Measurements from ENCODE around the gene OLR1.
"Not testable (repeated sequence)": the region's sequence is repeated elsewhere in the genome, so short reads cannot be mapped to it uniquely, and the experiment has no call there.

Gene OLR1

DNA sequence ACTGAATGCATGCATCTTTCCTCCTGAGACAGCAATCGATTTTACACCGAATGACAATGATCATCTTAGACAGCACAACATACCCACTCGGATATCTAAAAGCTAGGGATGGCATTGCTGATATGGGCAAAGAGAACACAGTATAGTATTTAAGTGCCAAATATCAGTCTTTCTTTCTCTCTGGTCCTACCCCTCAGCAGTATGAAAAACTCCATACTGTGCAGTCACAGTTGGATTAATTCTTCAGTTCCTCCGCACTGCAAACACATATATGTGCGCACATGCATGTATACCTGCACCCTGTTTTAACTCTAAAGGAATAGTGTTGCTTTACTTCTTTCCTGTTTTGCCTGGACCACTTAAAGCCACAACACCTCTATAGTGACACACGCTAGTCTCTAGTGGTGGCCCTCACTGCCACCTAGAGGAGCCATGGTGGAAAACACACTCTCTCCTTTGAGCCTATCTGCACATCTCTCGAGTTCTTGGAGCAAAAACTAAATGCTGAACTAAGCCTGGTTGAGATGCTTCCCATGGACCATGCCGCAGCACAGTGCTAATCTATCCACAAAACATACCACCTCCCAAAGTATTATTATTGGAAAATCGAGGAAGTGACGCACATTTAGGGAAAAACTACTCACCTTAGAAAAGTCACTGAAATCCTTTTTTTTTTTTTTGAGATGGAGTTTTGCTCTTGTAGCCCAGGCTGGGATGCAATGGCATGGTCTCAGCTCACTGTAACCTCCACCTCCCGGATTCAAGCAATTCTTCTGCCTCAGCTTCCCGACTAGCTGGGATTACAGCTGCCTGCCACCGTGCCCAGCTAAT lies 18.8 kb upstream of the OLR1 start:
- DNase-seq: peak; percentile 58

DNA sequence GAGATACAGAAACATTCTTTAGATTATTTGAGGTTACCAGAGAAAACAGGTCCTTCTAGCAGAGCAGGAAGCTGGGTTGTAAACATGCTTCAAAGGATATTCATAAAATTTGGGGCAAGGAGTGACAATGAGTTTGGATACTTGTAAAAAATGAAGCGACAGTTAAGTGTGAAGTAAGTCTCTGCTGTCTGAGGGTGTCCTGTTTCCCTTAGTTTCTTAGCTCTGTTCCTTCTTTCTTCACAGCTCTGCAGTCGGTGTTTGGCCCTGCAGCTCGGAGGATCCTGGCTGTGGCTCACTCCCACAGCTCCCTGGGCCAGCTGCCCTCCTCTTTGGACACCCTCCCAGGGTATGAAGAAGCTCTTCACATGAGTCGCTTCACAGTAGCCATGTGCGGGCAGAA lies 17.7 kb upstream of the OLR1 start:
- DNase-seq: no peak

DNA sequence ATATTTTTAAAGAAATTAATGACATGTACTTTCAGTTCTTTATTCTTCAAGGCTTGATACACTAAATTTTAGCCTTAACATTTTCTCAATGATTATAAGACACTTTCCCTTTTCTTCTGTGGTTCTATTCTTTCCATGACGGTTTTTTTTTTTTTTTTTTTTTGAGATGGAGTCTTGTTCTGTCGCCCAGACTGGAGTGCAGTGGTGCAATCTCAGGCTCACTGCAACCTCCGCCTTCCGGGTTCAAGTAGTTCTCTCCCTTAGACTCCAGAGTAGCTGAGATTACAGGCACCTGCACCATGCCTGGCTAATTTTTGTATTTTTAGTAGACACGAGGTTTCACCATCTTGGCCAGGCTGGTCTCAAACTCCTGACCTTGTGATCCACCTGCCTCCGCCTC lies 15.0 kb upstream of the OLR1 start:
- not testable (repeated sequence) for DNase-seq

DNA sequence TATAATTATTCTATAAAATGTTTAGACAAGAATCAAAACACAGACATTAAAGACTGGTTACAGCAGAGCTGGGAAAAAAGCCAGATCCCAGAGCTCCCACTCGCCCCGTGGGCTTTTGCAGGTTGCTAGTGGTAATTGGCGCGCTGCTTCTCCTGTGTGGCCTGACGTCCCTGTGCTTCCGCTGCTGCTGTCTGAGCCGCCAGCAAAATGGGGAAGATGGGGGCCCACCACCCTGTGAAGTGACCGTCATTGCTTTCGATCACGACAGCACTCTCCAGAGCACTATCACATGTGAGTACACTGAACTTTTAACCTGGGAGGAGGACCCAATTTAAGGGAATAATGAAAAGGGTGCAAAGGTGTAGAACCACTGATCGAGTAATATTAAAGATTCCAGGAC lies 14.4 kb upstream of the OLR1 start:
- DNase-seq: peak; percentile 55

DNA sequence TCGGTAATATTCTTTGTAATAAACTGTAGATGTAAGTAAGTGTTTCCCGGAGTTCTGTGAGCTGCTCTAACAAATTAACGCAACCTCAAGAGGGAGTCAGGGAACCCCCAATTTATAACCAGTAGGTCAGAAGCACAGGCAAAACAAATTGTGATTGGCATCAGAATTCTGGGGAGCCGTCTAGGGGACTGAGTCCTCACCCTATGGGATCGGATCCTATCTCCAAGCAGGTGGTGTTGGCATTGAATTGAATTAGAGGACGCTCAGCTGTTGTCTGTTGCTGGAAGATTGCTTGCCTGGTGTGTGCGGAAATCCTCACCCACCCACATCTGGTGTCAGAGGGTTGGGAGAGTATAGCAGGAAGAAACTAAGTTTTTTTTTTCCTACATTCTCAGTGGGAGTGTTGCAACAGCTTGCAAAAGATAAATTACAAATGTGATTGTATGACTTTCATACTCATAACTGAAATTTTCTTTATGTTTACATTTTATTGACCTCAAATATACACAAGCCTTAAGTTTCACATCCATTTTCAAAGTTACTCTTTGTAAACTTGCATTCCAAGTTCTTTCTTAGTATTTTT lies 12.4 kb upstream of the OLR1 start:
- no peak for DNase-seq

DNA sequence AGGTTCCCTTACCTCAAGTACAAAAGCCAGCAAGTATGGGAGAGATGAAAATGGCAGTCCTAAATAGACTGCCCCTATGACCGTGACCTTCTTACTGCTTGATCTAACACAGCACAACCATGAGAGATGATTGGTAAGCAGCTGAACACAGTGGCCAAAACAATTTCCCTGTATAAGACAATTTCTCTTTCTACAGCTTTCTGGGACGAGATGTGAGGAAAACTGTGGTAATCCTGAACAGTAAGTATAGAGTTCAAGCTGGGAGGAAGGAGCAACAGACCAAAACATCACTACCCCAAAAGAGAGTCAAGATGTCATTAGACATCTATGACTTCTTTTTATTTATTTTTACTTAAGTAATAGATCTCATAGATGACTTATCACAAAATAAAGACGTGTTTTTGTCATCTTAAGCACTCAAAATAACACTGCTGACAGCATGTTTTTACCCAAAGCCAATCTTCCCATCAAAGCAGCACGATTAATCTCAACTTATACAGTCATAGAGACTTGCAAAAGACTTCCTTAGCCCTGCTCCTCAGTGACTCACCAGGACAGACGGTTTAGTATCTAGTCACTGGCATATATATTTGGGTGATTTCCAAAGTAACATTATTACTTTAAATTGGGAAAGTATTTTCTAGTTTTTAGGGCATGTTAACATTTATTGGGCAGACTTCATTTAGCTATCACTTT lies 10.6 kb upstream of the OLR1 start:
- DNase-seq: no peak

DNA sequence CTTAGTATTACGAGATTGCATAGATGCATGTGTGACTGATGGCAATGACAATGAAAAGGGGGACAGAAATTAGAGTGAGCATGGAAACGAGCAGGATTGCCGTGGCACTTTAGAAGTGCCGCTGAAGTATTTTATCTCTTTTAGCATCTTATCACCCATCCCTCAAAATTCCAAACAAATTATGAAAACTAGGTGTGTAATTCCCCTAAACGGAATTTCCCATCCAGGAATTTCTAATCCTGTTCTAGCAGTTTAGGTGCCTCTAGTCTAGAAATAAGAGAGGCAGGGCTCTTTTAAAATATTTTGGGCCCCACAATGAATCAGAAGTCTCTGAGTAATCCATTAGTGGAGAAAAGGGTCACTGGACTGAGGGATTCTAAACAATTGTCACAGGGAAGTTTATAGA lies 7.8 kb upstream of the OLR1 start:
- DNase-seq: no peak

DNA sequence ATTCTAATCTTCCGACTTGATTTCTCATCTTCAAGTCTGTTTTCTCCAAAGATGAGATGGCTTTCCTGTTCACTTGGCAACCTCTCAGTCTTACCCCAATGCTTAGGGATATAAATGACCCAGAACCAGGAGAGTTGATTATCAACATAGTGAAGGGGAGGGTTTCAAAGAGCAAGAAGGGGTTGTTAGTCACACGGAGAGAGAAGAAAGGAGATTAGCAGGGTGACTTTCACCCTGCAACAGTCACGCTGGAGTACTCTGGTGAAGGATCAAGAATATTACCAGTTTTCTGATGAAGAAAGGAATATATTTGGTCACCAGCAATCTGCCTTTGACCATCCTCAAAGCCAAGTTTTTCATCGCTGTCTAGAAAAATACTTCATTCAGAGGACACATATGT lies 6.9 kb upstream of the OLR1 start, which contains the start of gene TMEM52B:
Gene TMEM52B, plus strand, starts transcription at position 212 of the 400 bp plus-strand sequence. CDS start 543 bp downstream, outside the sequence.
- no peak for DNase-seq

DNA sequence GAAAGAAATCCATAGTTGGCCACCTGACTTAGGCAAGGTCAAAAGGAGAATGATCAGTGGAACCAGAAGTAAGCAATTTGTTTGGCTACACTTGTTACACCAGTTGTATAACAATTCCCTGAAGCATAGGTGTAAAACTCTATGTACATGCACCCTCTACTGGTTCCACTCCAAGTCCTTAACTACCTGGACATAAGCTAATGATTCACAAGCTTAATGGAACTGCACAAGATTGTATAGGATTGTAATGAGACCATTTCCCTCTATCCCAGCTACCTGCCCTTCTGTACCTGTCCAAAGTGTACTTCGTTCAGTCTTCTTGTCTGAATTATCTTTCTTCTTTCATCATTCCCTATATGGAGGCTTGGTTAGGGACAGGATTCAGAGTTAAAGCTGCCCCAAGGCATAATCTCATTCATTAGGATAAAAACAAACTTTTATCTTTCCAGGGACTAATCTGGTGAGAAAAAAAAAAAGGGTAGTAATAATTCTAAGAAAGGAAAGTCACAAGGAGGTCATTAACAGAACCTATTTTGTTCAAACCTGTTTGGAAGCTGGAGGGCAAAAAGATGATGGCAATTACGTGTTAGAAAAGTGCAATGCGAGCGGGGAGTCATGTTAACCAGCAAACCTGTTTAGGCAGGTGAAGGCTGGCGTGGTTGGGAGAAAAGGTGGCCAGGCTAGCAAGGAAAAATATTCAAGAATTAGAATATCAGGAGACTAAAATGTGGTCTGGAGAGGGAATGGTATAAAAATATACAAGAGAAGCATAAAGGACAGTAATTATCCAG lies 4.1 kb upstream of the OLR1 start:
- DNase-seq: no peak

DNA sequence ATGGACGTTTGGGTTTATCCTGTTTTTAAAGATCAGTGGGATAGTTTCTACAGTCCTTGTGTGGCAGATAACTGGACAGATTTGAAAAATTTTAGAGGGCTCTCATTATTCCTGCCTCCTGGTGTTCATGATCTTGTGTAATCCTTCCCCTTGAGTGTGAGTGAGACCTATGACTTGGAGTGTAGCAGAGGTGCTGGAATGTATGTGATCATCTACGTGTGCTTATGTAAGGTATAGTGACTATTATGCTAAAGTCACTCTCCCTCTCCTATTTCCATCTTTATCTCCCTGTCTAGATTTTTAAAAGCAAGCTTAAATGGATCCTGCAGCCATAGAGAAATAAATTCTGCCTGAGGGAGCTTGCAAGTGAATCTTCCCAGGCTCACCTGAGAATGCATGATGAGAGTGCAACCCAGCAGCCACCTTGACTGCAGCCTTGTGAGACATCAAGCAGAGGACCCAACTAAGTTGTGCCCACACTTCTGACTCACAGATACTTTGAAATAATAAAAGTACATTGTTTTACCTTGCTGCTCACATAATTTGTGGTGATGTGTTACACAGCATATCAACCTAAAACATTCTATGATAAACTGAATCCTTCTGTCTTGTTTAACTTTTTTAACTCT lies 3.2 kb upstream of the OLR1 start:
- no peak for DNase-seq

DNA sequence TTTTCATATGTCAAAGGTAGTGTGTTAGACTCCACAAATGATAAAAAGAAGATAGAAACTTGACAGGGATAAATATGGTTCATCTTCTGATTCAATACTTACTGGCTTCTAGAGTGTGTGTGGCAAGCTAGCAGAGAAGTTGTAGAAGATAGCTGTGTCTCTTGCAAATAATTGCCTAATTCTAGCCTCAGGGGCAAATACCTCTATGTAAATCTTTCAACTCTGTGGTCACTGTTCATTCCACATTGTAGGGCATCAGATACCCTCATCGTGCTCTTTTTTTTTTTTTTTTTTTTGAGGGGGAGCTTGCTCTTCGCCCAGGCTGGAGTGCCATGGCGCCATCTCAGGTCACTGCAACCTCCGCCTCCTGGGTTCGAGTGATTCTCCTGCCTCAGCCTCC lies 1.7 kb downstream of the OLR1 start:
- DNase-seq: no peak

DNA sequence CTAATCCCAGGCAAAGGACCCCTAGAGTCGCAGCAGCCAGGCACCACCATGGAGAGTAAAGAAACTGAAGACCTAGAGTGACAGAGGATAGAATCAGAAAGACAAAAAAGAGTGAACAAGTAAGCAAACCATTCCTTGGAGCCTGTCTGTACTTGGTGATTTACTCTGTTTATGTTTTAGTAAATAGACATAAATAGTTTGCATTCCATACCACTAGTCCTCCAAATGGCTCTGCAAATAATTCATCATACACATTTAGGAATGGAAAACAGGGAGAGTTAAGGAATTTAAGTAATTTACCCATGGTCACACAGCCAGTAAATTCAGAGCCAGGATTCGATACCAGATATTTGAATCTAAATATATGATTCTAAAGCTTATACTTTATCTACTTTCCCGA lies 2.8 kb downstream of the OLR1 start:
- DNase-seq: no peak

DNA sequence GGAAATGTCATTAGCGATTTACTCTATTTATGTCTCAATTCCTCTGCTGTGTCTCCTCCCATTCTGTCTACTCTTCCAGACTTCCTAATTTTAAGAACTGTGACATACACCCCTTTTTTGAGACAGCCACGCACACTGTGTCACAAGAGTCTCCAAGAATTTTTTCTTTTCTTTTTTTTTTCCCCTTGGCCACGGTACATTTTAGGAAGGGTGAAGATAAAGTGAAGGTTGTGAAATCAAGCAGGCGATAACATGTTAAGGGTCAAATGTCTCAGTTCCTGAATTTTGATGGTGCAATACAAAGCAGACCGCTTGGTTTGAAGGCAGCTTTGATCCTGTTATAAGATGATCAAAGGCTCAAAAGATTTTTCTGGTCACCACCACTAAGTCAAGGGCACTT lies 4.3 kb downstream of the OLR1 start:
- no peak for DNase-seq

DNA sequence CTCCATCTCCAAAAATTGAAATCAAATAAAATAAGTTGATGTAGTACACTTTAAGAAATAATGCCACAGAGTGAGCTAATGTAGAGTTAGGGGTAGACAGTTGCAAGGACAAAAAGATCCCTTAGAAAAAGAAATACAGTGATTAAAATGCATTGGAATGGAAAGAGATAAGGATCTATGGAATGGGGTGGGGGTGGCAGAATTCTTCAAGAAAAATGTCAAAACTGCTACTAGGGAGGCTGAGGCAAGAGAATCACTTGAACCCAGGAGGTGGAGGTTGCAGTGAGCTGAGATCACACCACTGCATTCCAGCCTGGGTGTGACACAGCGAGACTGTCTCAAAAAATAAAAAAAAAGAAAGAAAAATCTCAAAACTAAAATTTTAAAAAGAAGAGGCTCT lies 6.5 kb downstream of the OLR1 start:
- DNase-seq: no peak

DNA sequence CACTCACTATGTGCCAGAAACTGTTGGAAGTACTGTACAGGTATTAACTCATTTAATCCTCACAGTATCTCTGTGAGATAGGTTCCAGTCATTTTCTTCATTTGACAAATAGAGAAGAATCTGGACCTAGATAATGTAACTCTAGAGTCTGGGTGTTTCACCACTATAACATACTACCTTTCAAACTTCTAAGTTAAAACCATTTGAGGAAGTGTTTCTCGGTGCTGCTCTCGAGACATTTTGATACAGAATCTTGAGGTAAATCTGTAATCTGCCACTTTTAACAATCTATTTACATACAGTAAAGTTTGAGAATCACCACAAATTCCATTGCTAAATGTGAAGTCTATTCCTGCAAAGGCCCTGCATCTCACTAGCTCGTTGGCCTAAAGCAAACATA lies 8.8 kb downstream of the OLR1 start:
- DNase-seq: no peak

DNA sequence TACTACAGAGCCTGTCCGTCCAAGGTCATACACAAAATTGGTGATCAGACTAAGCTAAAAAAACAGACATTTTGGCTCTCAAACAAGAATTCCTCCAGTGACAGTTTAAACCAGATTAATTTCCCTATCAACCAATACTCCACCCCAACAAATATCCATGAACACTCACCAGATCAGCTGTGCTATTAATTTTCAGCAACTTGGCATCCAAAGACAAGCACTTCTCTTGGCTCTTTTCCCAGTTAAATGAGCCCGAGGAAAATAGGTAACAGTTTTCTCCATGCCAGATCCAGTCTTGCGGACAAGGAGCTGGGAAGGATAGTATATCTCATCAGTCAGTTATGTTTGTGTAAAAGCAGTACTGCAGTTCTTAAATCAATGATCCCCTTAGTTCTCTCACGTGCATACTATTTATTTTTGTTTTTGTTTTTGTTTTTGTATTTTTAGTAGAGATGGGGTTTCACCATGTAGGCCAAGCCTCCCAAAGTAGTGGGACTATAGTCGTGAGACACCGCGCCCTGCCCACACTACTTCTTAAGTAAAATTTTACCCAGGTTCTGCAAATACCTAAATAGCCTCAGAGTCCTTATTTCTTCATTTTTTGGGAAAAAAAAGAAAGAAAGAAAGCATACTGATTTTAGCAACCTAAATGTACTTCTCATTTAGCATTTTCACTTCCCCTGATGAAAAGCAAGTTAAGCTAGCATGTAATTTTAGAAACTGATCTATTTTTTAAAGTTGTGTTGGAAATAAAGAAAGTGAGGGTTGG lies 11.1 kb downstream of the OLR1 start:
- no peak for DNase-seq

DNA sequence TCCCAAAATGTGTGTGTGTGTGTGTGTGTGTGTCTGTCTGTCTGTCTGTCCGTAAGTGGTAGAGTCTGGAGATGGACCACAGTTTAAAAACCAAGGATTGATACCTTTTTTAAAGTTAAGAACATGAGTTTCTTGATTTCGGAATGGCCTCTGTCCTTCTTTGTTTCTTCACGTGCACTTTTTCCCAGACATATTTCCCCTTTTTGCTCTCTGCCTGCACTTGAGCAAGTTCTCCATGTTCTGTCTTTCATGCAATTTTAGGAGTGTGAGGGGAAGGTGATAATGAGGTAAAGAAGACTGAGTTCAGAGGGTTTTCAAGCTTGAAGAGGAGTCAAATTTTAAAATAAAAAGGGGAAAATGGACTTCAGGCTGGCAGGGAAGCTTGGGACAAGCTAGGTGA lies 12.7 kb downstream of the OLR1 start:
- DNase-seq: no peak

DNA sequence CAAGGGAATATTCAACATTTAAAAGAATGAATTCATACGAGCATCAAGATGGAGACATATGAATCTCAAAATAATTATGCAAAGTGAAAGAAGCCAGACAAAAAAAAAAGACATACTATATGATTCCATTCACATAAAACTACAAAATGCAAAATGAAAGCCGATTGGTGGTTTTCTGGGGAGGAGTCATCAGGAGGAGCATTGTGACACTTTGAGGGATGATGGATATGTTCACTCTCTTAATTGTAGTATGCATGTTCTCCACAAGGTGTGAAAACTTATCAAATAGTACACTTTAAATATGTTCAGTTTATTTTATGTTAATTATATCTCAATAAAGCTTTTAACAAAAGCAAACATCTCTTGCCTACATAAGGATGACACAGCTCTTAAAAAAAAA lies 13.5 kb downstream of the OLR1 start:
- no peak for DNase-seq

DNA sequence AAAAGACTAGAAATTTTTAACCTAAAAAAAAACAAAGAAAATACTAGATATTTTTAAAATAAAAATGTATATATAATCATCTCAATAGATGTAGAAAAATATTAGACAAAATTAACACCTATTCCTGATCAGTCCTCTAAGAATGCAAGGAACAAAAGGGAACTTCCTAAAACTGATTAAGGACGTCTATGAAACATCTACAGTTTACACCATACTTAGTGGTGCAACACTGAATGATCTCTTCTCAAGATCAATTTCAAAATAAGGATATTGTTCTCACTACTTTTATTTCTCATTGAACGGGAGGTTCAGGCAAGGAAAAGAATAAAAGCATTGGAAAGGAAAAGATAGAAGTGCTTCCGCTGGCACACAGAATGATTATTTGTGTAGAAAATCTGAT lies 16.0 kb downstream of the OLR1 start:
- no peak for DNase-seq

DNA sequence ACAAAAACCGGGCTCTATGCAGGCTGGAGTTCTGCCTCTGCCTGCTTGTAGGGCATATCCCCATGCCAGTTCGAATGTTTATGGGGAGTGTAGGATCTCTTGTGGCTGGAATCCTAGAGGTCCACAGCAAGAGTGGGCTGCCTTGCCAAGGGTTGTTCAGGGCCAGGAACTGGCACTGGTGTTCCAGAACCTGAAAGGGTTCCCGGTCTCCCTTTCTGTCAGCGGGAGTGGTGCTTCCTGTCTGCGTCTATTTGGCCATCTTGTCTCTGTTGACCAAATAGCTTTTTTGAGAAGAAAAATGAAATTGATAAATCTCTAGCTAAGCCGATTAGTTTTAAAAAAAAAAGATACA lies 17.8 kb downstream of the OLR1 start:
- DNase-seq: no peak

DNA sequence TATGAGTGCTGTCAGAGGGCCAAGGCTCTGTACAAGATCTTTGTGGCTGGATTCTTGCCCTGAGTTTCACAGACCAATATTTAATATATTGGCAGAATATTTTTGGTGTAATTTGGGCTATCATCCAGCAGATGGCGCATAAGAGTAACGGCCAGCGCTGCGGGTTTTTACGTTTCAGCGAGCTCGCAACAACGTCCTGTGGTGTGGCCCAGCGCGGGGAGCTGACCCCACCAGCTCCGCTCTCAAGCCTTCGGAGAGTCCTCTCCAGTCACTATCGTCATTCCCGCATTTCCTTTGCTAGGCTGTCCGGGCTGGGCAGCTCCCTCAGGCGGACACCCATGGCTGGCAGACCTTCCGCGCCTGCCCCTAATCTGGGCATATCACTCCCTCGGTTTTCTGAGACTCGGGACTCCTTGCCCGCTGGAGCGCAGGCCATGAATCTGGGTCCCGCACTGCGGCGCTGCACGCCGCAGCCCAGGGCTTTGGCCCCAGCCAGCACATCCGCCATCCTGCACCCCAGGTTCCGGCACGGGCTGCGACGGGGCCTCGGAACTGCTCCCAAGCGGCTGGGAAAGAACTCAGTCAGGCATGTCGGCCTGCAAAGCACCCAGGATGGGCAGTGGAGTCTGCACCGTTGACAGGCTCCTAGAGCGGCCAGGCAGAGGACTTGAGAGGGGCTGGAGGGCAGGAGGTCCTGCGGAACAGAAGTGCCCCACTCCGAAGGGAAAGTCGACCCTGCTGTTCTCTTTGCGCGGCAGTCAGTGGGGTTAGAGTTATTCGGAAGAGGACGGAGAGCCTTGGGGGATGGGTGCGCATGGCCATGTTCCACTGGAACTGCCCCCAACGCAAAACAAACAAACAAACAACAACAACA lies 18.4 kb downstream of the OLR1 start:
- peak; percentile 79 for DNase-seq

Measured in femur (tissue), 1 donor.